H9 (cell line): ENCODE measurements around the gene PDE1C. TPM values are rescaled to one million over a fixed set of nuclear protein-coding genes. Genes with fewer than 3 reads are reported as not detected.

Experiments
- DNase-seq: peaks from one replicate; pipeline ENCODE4 v3.0.0-alpha.2; 2017
- H2AFZ ChIP-seq: one replicate; pipeline ENCODE4 v1.6.1; 2013; ENCODE audit warnings: mild to moderate bottlenecking, low read length, control low read depth, moderate library complexity
- H2AK5ac ChIP-seq: 2 replicates; pipeline ENCODE4 v1.6.1; 2013; ENCODE audit warnings: low read length, control low read depth, mixed read lengths; ENCODE audit not compliant: insufficient read length
- H2BK120ac ChIP-seq: one replicate; pipeline ENCODE4 v1.6.1; 2013; ENCODE audit warnings: low read depth, mild to moderate bottlenecking, low read length, control low read depth, inconsistent platforms; ENCODE audit not compliant: poor library complexity, severe bottlenecking
- H2BK12ac ChIP-seq: 2 replicates; pipeline ENCODE4 v1.6.1; 2013; ENCODE audit warnings: low read length, control low read depth, mixed read lengths, low read depth; ENCODE audit not compliant: insufficient read length
- H2BK15ac ChIP-seq: 2 replicates; pipeline ENCODE4 v1.6.1; 2013; ENCODE audit warnings: low read depth, low read length, control low read depth
- H2BK20ac ChIP-seq: one replicate; pipeline ENCODE4 v1.6.1; 2013; ENCODE audit warnings: low read depth, mild to moderate bottlenecking, low read length, control low read depth, inconsistent platforms; ENCODE audit not compliant: poor library complexity, severe bottlenecking
- H2BK5ac ChIP-seq: 2 replicates; pipeline ENCODE4 v1.6.1; 2013; ENCODE audit warnings: low read length, control low read depth, mixed read lengths; ENCODE audit not compliant: insufficient read length
- H3K14ac ChIP-seq: 2 replicates; pipeline ENCODE4 v1.6.1; 2013; ENCODE audit warnings: low read length, control low read depth; ENCODE audit not compliant: insufficient read depth
- H3K18ac ChIP-seq: 2 replicates; pipeline ENCODE4 v1.6.1; 2013; ENCODE audit warnings: low read depth, mild to moderate bottlenecking, mixed read lengths, low read length, control low read depth; ENCODE audit not compliant: insufficient read length
- H3K23ac ChIP-seq: 2 replicates; pipeline ENCODE4 v1.6.1; 2013; ENCODE audit warnings: low read length, control low read depth, mixed read lengths, low read depth; ENCODE audit not compliant: insufficient read length
- H3K23me2 ChIP-seq: 2 replicates; pipeline ENCODE4 v1.6.1; 2013; ENCODE audit warnings: low read depth, mild to moderate bottlenecking, mixed read lengths, low read length, control low read depth; ENCODE audit not compliant: insufficient read length, poor library complexity, severe bottlenecking
- H3K27ac ChIP-seq: 2 replicates; pipeline ENCODE4 v1.5.1; 2013; ENCODE audit warnings: low read length, control low read depth, mixed read lengths, low read depth; ENCODE audit not compliant: insufficient read length
- H3K27me3 ChIP-seq: 2 replicates; pipeline ENCODE4 v1.6.1; 2013; ENCODE audit warnings: low read length, control low read depth, inconsistent platforms; ENCODE audit not compliant: insufficient read depth
- H3K4ac ChIP-seq: 2 replicates; pipeline ENCODE4 v1.6.1; 2013; ENCODE audit warnings: low read depth, mild to moderate bottlenecking, control low read depth, inconsistent platforms, low read length, moderate library complexity
- H3K4me1 ChIP-seq: 2 replicates; pipeline ENCODE4 v1.6.1; 2013; ENCODE audit warnings: low read length, control low read depth, inconsistent platforms; ENCODE audit not compliant: insufficient read depth
- H3K4me2 ChIP-seq: 2 replicates; pipeline ENCODE4 v1.6.1; 2013; ENCODE audit warnings: low read length, control low read depth, mixed read lengths; ENCODE audit not compliant: insufficient read length, insufficient read depth
- H3K56ac ChIP-seq: 2 replicates; pipeline ENCODE4 v1.6.1; 2013; ENCODE audit warnings: low read depth, mild to moderate bottlenecking, mixed read lengths, low read length, control low read depth; ENCODE audit not compliant: insufficient read length
- H3K79me1 ChIP-seq: 2 replicates; pipeline ENCODE4 v1.6.1; 2013; ENCODE audit warnings: low read depth, mild to moderate bottlenecking, moderate library complexity, low read length, control low read depth, inconsistent platforms; ENCODE audit not compliant: insufficient read depth, poor library complexity, severe bottlenecking
- H3K79me2 ChIP-seq: 2 replicates; pipeline ENCODE4 v1.6.1; 2013; ENCODE audit warnings: low read length, control low read depth, inconsistent platforms; ENCODE audit not compliant: insufficient read depth
- H3K9ac ChIP-seq: 2 replicates; pipeline ENCODE4 v1.6.1; 2013; ENCODE audit warnings: low read length, control low read depth, mixed read lengths; ENCODE audit not compliant: insufficient read length; ENCODE audit errors: extremely low read depth
- H3K9me3 ChIP-seq: one replicate; pipeline ENCODE4 v1.6.1; 2013; ENCODE audit warnings: low read depth, low read length, inconsistent platforms; ENCODE audit not compliant: control insufficient read depth
- H3T11ph ChIP-seq: one replicate; pipeline ENCODE4 v1.6.1; 2013; ENCODE audit warnings: mild to moderate bottlenecking, low read length, control low read depth, inconsistent platforms
- H4K20me1 ChIP-seq: one replicate; pipeline ENCODE4 v1.6.1; 2013; ENCODE audit not compliant: control insufficient read depth, insufficient read length, insufficient read depth
- H4K5ac ChIP-seq: 2 replicates; pipeline ENCODE4 v1.6.1; 2013; ENCODE audit warnings: low read depth, mild to moderate bottlenecking, mixed read lengths, low read length, control low read depth; ENCODE audit not compliant: insufficient read length
- H4K8ac ChIP-seq: replicated peaks from 2 replicates; pipeline ENCODE4 v1.6.1; 2013; ENCODE audit warnings: low read length, control low read depth, mixed read lengths, low read depth; ENCODE audit not compliant: insufficient read length
- H4K91ac ChIP-seq: 2 replicates; pipeline ENCODE4 v1.6.1; 2013; ENCODE audit warnings: low read depth, mild to moderate bottlenecking, moderate library complexity, mixed read lengths, low read length, control low read depth; ENCODE audit not compliant: insufficient read length
- H3K27ac Mint-ChIP-seq, 3 experiments: 2 replicates in 2 of 3; 3 replicates in 1 of 3; pipeline ENCODE4 v1.8.0; 2020 to 2021; ENCODE audit warnings: mixed read lengths in 3 of 3, mild to moderate bottlenecking in 1 of 3, moderate library complexity in 1 of 3
- H3K27me3 Mint-ChIP-seq: 2 replicates; pipeline ENCODE4 v1.8.0; 2021; ENCODE audit warnings: low read depth, mild to moderate bottlenecking, moderate library complexity, mixed read lengths
- H3K36me3 Mint-ChIP-seq, 3 experiments: 2 replicates in 2 of 3; 3 replicates in 1 of 3; pipeline ENCODE4 v1.8.0; 2020 to 2021; ENCODE audit warnings: low read depth in 3 of 3, mixed read lengths in 3 of 3; ENCODE audit not compliant: insufficient read depth in 1 of 3
- H3K4me1 Mint-ChIP-seq, 2 experiments: 2 replicates each; pipeline ENCODE4 v1.8.0; 2020; ENCODE audit warnings: mixed read lengths in 2 of 2
- H3K4me3 Mint-ChIP-seq, 2 experiments: 2 replicates in 1 of 2; 3 replicates in 1 of 2; pipeline ENCODE4 v1.8.0; 2020 to 2021; ENCODE audit warnings: mild to moderate bottlenecking in 2 of 2, mixed read lengths in 2 of 2, moderate library complexity in 1 of 2
- H3K9me3 Mint-ChIP-seq, 2 experiments: 2 replicates in 1 of 2; 3 replicates in 1 of 2; pipeline ENCODE4 v1.8.0; 2020; ENCODE audit warnings: mild to moderate bottlenecking in 2 of 2, mixed read lengths in 2 of 2, moderate library complexity in 1 of 2
- CTCF ChIP-seq: fragments of 200-600 bp; sonication (generic); conservative IDR thresholded peaks from 3 replicates; pipeline ENCODE4 v1.8.0; 2021; ENCODE audit warnings: antibody characterized with exemption, mild to moderate bottlenecking
- WGBS: extraction: QIAGEN DNeasy Blood & Tissue Kit; methylation state at CpG from one replicate; pipeline ENCODE4 v1.1.7; 2013; ENCODE audit warnings: missing lambda C conversion rate, low lambda C conversion rate, mixed read lengths; ENCODE audit not compliant: insufficient read length; ENCODE audit errors: extremely low coverage; 5-methylcytosine and 5-hydroxymethylcytosine counted together
- total RNA-seq: library from RNA; stranded (reverse); gene quantifications from 2 replicates; pipeline ENCODE4 v1.2.1, GENCODE V29; 2021

PDE1C gene
- total RNA-seq, 1 experiment from 2014 or later, result 0.17 TPM

GRCh38 chr7:31955021-31955420, 115.2 kb downstream of the PDE1C start:
- H3K56ac ChIP-seq, result no peak overlapping the region
- H3K4me3 Mint-ChIP-seq, result no peak overlapping the region
- no peaks in the 10 kb centered on the region for H3K36me3 Mint-ChIP-seq
- WGBS, result no CpG with 5 or more reads among the region's 5 CpGs
- H3K18ac ChIP-seq, result no peak overlapping the region
- H4K8ac ChIP-seq, result no peak overlapping the region
- H3K79me1 ChIP-seq, result no peaks in the 10 kb centered on the region
- H3K9me3 Mint-ChIP-seq, result no peaks in the 10 kb centered on the region
- no peaks in the 10 kb centered on the region for H4K20me1 ChIP-seq
- no peaks in the 10 kb centered on the region for H3K4me1 ChIP-seq
- no peak overlapping the region for H2BK12ac ChIP-seq
- no peak overlapping the region for H3K4me2 ChIP-seq
- H2BK15ac ChIP-seq, result no peak overlapping the region
- no peaks in the 10 kb centered on the region for H3K23me2 ChIP-seq
- no peak overlapping the region for H3K23ac ChIP-seq
- H3K4ac ChIP-seq, result no peak overlapping the region
- H2BK120ac ChIP-seq, result no peak overlapping the region
- no peak overlapping the region for H3K27ac Mint-ChIP-seq
- no peak overlapping the region for H2BK5ac ChIP-seq
- H3K9me3 ChIP-seq, result no peaks in the 10 kb centered on the region
- no peak overlapping the region for H4K5ac ChIP-seq
- no peaks in the 10 kb centered on the region for H3K27me3 ChIP-seq
- no peak overlapping the region for H2AFZ ChIP-seq
- no peak overlapping the region for H3T11ph ChIP-seq
- peaks cover 3% of the 10 kb centered on the region in 2 experiments; a peak in 2 of 4 replicates for H3K4me1 Mint-ChIP-seq
- H3K27me3 Mint-ChIP-seq, result peaks cover 3% of the 10 kb centered on the region
- no peak for TF ChIP-seq CTCF
- DNase-seq, result no peak
- no peak overlapping the region for H3K27ac ChIP-seq
- no peak overlapping the region for H4K91ac ChIP-seq
- H2AK5ac ChIP-seq, result no peak overlapping the region
- H3K9ac ChIP-seq, result no peak overlapping the region
- H3K79me2 ChIP-seq, result no peaks in the 10 kb centered on the region
- H3K14ac ChIP-seq, result no peak overlapping the region
- no peak overlapping the region for H2BK20ac ChIP-seq
